ENCODE measurements around the gene SSX2IP. TPM values are rescaled to one million over a fixed set of nuclear protein-coding genes. Genes with fewer than 3 reads are reported as not detected.
"Not testable (repeated sequence)": the region's sequence is repeated elsewhere in the genome, so short reads cannot be mapped to it uniquely, and the experiment has no call there.

Gene SSX2IP
- total RNA-seq, 4 donors from 2014 or later = 2.9 to 34.3 (median 19.2) TPM

DNA sequence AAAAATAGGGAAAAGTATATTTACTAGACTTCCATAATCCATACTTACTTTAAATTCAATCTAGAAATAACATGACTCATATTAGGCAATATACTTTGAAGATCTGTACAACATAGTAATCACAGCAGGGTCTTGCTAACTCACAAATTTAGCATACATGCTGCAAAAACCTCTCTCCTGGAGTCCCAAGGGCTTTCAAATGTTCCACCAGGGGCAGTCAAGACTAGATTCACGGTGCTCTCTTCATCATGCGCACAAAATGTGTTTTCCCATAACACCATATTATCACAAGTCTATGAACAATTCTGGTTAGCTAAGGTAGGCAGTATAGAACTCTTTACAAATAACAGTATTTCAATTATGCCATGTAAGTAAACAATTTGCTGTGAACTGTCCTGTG is 45.8 kb downstream of the SSX2IP start:
- no peak for DNase-seq
- no peak overlapping the region for H3K27ac ChIP-seq
- H3K4me3 ChIP-seq = no peak overlapping the region
- H3K4me1 ChIP-seq = no peaks in the 10 kb centered on the region
- H3K9me3 ChIP-seq = no peaks in the 10 kb centered on the region
- TF ChIP-seq, protein P1, sequence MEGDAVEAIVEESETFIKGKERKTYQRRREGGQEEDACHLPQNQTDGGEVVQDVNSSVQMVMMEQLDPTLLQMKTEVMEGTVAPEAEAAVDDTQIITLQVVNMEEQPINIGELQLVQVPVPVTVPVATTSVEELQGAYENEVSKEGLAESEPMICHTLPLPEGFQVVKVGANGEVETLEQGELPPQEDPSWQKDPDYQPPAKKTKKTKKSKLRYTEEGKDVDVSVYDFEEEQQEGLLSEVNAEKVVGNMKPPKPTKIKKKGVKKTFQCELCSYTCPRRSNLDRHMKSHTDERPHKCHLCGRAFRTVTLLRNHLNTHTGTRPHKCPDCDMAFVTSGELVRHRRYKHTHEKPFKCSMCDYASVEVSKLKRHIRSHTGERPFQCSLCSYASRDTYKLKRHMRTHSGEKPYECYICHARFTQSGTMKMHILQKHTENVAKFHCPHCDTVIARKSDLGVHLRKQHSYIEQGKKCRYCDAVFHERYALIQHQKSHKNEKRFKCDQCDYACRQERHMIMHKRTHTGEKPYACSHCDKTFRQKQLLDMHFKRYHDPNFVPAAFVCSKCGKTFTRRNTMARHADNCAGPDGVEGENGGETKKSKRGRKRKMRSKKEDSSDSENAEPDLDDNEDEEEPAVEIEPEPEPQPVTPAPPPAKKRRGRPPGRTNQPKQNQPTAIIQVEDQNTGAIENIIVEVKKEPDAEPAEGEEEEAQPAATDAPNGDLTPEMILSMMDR (IDR thresholded peaks at IDR 0.05) = no peak
- no peak for TF ChIP-seq POLR2A (IDR thresholded peaks at IDR 0.05)
- no peaks in the 10 kb centered on the region for H3K27me3 ChIP-seq
- H3K36me3 ChIP-seq = no peaks in the 10 kb centered on the region
- intact Hi-C loops (cut with DNase I; ENCODE audit: low total_unique reads) = no loop called here

DNA sequence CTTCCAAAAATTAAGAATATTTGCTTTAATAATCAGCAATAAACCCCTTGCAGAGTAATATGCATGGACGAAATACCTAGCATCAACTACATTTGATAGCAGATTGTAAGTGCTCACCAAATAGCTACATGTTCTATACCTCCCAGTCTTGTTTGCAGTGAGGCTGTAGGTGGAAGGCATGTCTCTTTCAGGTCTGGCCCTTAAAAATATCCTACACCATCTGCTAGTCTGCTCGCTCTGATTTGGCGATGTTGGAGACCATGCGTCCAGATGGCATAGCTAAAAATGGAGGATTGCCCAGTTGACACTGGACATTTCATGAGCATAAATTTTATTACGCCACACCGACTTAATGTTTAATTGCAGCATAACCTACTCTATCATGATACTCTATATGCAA is 47.1 kb downstream of the SSX2IP start:
- Histone ChIP-seq H3K27ac (no peak overlapping the region), H3K27me3 (no peaks in the 10 kb centered on the region), H3K4me3 (no peak overlapping the region), H3K4me1 (no peaks in the 10 kb centered on the region), H3K9me3 (no peaks in the 10 kb centered on the region), H3K36me3 (no peaks in the 10 kb centered on the region)
- no peak for DNase-seq
- TF ChIP-seq, protein P1 (IDR thresholded peaks at IDR 0.05) = no peak
- no peak for TF ChIP-seq POLR2A (IDR thresholded peaks at IDR 0.05)
- intact Hi-C loops (cut with DNase I; ENCODE audit: low total_unique reads) = no loop called here

DNA sequence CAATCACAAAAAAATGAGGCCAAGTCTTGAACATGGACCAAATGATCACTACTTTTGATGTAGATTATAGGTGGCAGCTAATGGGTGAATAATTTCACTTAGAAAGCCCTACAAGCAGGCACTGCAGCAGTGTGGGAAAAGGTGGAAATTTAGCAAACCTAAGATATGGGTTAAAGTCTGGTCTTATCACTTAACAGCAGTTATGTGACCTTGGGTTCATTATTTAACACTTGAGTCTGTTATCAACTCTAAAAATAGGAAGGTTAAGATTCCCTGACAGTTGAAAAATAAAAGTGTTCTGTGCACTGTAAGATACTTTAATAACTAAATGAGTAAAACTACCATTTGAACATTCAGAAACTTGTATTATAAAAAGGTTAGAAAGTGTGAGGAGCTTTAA is 47.5 kb downstream of the SSX2IP start:
- Histone ChIP-seq H3K9me3 (no peaks in the 10 kb centered on the region), H3K36me3 (no peaks in the 10 kb centered on the region), H3K27ac (no peak overlapping the region), H3K4me3 (no peak overlapping the region), H3K27me3 (no peaks in the 10 kb centered on the region), H3K4me1 (no peaks in the 10 kb centered on the region)
- intact Hi-C loops (cut with DNase I; ENCODE audit: low total_unique reads) = no loop called here
- no peak for DNase-seq
- TF ChIP-seq, protein P1 (IDR thresholded peaks at IDR 0.05) = no peak
- TF ChIP-seq POLR2A (IDR thresholded peaks at IDR 0.05) = no peak

DNA sequence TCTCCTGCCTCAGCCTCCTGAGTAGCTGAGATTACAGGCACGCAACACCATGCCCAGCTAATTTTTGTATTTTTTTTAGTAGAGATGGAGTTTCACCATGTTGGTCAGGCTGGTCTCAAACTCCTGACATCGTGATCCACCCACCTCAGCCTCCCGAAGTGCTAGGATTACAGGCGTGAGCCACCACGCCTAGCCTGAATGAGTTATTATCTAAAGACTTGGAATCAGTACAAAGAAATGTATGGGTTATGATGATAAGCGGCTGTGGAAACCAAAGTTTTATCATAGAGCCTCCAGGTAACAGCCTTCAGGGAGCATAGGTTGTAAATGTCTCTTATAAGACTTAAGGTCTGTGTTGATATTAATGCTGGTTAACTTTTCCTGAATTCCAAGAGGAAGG is 50.5 kb downstream of the SSX2IP start:
- H3K36me3 ChIP-seq; H3K4me1 ChIP-seq; H3K9me3 ChIP-seq; H3K27me3 ChIP-seq; DNase-seq; H3K4me3 ChIP-seq; H3K27ac ChIP-seq; intact Hi-C loops (cut with DNase I; ENCODE audit: low total_unique reads): not testable (repeated sequence)

DNA sequence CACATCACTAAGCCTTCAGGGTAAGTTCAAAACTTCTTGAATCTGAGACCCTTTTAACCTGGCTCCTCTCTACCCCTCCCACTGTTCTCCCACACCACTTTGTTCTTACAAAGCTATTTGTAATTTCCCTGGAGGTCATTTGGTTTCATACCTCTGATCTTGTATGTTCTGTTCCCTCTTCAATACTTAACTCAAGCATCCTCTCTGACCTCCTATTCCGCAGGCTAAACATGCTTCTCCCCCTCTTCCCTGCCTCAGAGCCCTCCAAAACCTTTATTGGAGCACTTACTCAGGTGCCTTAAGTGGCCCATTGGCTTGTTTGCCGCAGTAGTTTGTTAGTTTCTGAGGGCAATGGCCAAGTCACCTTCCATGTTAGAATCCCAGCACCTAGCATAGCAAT is 54.8 kb downstream of the SSX2IP start:
- no peak for TF ChIP-seq POLR2A (IDR thresholded peaks at IDR 0.05)
- TF ChIP-seq, protein P1 (IDR thresholded peaks at IDR 0.05) = no peak
- intact Hi-C loops (cut with DNase I; ENCODE audit: low total_unique reads) = no loop called here
- no peak for DNase-seq
- H3K27me3 ChIP-seq = no peaks in the 10 kb centered on the region
- H3K4me3 ChIP-seq = no peak overlapping the region
- no peaks in the 10 kb centered on the region for H3K36me3 ChIP-seq
- H3K27ac ChIP-seq = no peak overlapping the region
- H3K4me1 ChIP-seq = no peaks in the 10 kb centered on the region
- H3K9me3 ChIP-seq = no peaks in the 10 kb centered on the region

DNA sequence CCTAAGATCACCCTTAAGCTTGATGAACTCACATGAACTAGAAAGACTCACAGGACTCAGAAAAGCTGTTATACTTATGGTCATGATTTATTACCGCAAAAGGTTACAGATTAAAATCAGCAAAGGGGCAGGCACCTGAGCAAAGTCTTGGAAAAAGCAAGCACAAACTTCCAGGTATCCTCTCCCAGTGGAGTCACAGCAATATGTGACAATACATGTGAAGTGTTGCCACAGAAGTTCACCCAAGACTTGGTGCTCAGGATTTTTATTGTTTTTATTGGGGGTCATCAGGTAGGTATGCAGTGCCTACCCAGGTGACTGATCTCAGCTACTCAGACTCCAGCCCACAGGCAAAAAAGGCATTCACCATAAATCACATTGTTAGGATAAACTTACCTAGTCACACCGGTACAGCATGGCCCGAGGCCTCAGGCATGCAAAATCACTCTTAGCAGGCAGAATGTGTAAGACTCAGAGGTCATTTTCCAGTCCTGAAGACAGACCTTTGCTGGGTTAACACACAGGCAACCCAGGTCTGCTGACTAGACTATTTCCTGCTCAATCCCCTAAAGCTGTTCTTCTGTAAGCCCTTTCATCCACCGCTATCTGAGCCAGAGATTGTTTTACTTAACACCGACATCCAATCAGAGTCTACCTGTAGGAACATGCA is 55.6 kb downstream of the SSX2IP start:
- Histone ChIP-seq H3K4me1 (no peaks in the 10 kb centered on the region), H3K4me3 (no peak overlapping the region), H3K36me3 (no peaks in the 10 kb centered on the region), H3K9me3 (no peaks in the 10 kb centered on the region), H3K27ac (no peak overlapping the region), H3K27me3 (no peaks in the 10 kb centered on the region)
- DNase-seq = no peak
- no peak for TF ChIP-seq POLR2A (IDR thresholded peaks at IDR 0.05)
- TF ChIP-seq, protein P1 (IDR thresholded peaks at IDR 0.05) = no peak
- intact Hi-C loops (cut with DNase I; ENCODE audit: low total_unique reads) = no loop called here

Data from uterus (tissue), 4 donors.